Suprapubic skin (tissue), 4 donors: ENCODE results near the gene ATP6V1E1. TPM values are rescaled to one million over a fixed set of nuclear protein-coding genes. Genes with fewer than 3 reads are reported as not detected.

ENCODE experiments used
- DNase-seq, 2 donors: peaks; one replicate each; pipeline ENCODE4 v3.0.0-alpha.2; 2019; ENCODE audit warnings: low spot score in 2 of 2
- H3K27ac ChIP-seq: fragments of 200-600 bp; sonication (generic); one replicate; pipeline ENCODE4 v1.5.1; 2019
- H3K27me3 ChIP-seq: fragments of 200-600 bp; sonication (generic); one replicate; pipeline ENCODE4 v1.5.1; 2019
- H3K36me3 ChIP-seq: fragments of 200-600 bp; sonication (generic); one replicate; pipeline ENCODE4 v1.5.1; 2019
- H3K4me1 ChIP-seq: fragments of 200-600 bp; sonication (generic); one replicate; pipeline ENCODE4 v1.5.1; 2019
- H3K4me3 ChIP-seq: fragments of 200-600 bp; sonication (generic); one replicate; pipeline ENCODE4 v1.5.1; 2019; ENCODE audit warnings: mild to moderate bottlenecking
- H3K9me3 ChIP-seq: fragments of 200-600 bp; sonication (generic); one replicate; pipeline ENCODE4 v1.5.1; 2019
- CTCF ChIP-seq, 2 donors: fragments of 200-600 bp in 1 of 2; fragments of 450-650 bp in 1 of 2; sonication (generic) in 1 of 2; IDR thresholded peaks; one replicate each; pipeline ENCODE4 v1.5.1; 2016 to 2019; ENCODE audit warnings: antibody characterized with exemption in 2 of 2, mild to moderate bottlenecking in 1 of 2, moderate library complexity in 1 of 2
- EP300 ChIP-seq: sonication (generic); formaldehyde crosslinking; IDR thresholded peaks from one replicate; pipeline ENCODE4 v1.6.1; 2017; ENCODE audit warnings: antibody characterized with exemption
- POLR2A ChIP-seq, 2 donors: fragments of 450-650 bp; IDR thresholded peaks; one replicate each; pipeline ENCODE4 v1.6.1; 2017; ENCODE audit warnings: antibody characterized with exemption in 2 of 2, mild to moderate bottlenecking in 2 of 2, moderate library complexity in 2 of 2
- POLR2AphosphoS5 ChIP-seq, 3 donors: sonication (generic); formaldehyde crosslinking; IDR thresholded peaks; one replicate each; pipeline ENCODE4 v1.6.1; 2017; ENCODE audit warnings: antibody characterized with exemption in 3 of 3
- WGBS: methylation state at CpG from one replicate; pipeline ENCODE4 v1.1.5; 2018; 5-methylcytosine and 5-hydroxymethylcytosine counted together
- total RNA-seq, 4 donors: library from RNA; depleted of rRNA; stranded (reverse); fragments of >200 nt; gene quantifications; one replicate each; pipeline ENCODE4 v1.1.0, GENCODE V29; 2016

The ATP6V1E1 gene
- total RNA-seq, 4 donors from 2014 or later: 106 to 128 (median 115) TPM

GRCh38 chr22:17552737-17553136 is 75.8 kb downstream of the ATP6V1E1 start:
- 36% methylated on average over 7 of the region's 7 CpGs for WGBS
- DNase-seq: no peak

GRCh38 chr22:17549655-17550054 is 78.9 kb downstream of the ATP6V1E1 start:
- H3K27ac ChIP-seq: no peak overlapping the region
- H3K4me3 ChIP-seq: no peak overlapping the region
- DNase-seq: no peak
- no peaks in the 10 kb centered on the region for H3K9me3 ChIP-seq
- TF ChIP-seq POLR2A (IDR thresholded peaks at IDR 0.05): no peak
- TF ChIP-seq EP300: no peak
- no peak for TF ChIP-seq POLR2AphosphoS5 (IDR thresholded peaks at IDR 0.05)
- TF ChIP-seq CTCF (IDR thresholded peaks at IDR 0.05): no peak
- H3K4me1 ChIP-seq: no peaks in the 10 kb centered on the region
- WGBS: 65% methylated on average over 5 of the region's 5 CpGs
- no peaks in the 10 kb centered on the region for H3K27me3 ChIP-seq
- H3K36me3 ChIP-seq: no peaks in the 10 kb centered on the region

More at GRCh38 chr22:17552737-17553136, 75.8 kb downstream of the ATP6V1E1 start:
- H3K27me3 ChIP-seq: no peaks in the 10 kb centered on the region
- no peak overlapping the region for H3K4me3 ChIP-seq
- H3K4me1 ChIP-seq: no peaks in the 10 kb centered on the region
- H3K27ac ChIP-seq: no peak overlapping the region
- no peaks in the 10 kb centered on the region for H3K36me3 ChIP-seq
- no peak for TF ChIP-seq POLR2A (IDR thresholded peaks at IDR 0.05)
- no peak for TF ChIP-seq CTCF (IDR thresholded peaks at IDR 0.05)
- no peak for TF ChIP-seq POLR2AphosphoS5 (IDR thresholded peaks at IDR 0.05)
- no peak for TF ChIP-seq EP300
- H3K9me3 ChIP-seq: no peaks in the 10 kb centered on the region

GRCh38 chr22:17549183-17549582 is 79.4 kb downstream of the ATP6V1E1 start:
- no peaks in the 10 kb centered on the region for H3K27me3 ChIP-seq
- TF ChIP-seq CTCF (IDR thresholded peaks at IDR 0.05): no peak
- no peak for TF ChIP-seq EP300
- TF ChIP-seq POLR2AphosphoS5 (IDR thresholded peaks at IDR 0.05): no peak
- TF ChIP-seq POLR2A (IDR thresholded peaks at IDR 0.05): no peak
- no peak overlapping the region for H3K27ac ChIP-seq
- H3K4me3 ChIP-seq: no peak overlapping the region
- no peaks in the 10 kb centered on the region for H3K36me3 ChIP-seq
- H3K4me1 ChIP-seq: no peaks in the 10 kb centered on the region
- 84% methylated on average over 10 of the region's 10 CpGs for WGBS
- DNase-seq: no peak
- no peaks in the 10 kb centered on the region for H3K9me3 ChIP-seq

GRCh38 chr22:17548756-17549035 is 79.9 kb downstream of the ATP6V1E1 start:
- WGBS: 92% methylated on average over 5 of the region's 5 CpGs
- Histone ChIP-seq H3K4me1 (no peaks in the 10 kb centered on the region), H3K27ac (no peak overlapping the region), H3K27me3 (no peaks in the 10 kb centered on the region), H3K36me3 (no peaks in the 10 kb centered on the region), H3K9me3 (no peaks in the 10 kb centered on the region), H3K4me3 (no peak overlapping the region)
- DNase-seq: no peak
- TF ChIP-seq POLR2A (IDR thresholded peaks at IDR 0.05): no peak
- TF ChIP-seq EP300: no peak
- TF ChIP-seq POLR2AphosphoS5 (IDR thresholded peaks at IDR 0.05): no peak
- TF ChIP-seq CTCF (IDR thresholded peaks at IDR 0.05): no peak

DNA sequence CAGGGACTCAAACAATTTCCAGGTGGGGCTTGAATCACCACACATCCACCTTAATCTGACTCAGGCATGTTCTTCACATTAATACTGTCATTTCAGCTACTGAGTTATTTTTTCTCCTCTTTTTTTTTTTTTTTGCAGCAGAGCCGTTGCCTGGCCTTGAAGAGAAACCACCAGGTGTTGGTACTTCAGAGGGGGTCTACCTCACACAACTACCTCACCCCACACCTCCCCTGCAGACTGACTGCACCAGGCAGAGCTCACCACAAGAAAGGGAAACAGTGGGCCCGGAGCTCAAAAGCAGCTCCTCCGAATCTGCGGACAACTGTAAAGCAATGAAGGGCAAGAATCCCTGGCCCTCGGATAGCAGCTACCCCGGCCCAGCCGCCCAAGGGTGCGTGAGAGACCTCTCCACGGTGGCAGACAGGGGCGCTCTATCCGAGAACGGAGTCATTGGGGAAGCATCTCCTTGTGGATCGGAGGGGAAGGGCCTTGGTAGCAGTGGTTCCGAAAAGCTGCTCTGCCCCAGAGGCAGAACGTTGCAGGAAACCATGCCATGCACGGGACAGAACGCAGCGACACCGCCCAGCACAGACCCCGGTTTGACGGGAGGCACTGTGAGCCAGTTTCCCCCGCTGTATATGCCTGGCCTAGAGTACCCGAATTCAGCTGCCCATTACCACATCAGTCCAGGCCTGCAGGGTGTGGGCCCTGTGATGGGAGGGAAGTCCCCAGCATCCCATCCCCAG is 80.4 kb downstream of the ATP6V1E1 start:
- no peaks in the 10 kb centered on the region for H3K4me1 ChIP-seq
- H3K27me3 ChIP-seq: no peaks in the 10 kb centered on the region
- DNase-seq: no peak
- no peak overlapping the region for H3K4me3 ChIP-seq
- no peaks in the 10 kb centered on the region for H3K9me3 ChIP-seq
- H3K36me3 ChIP-seq: no peaks in the 10 kb centered on the region
- H3K27ac ChIP-seq: no peak overlapping the region
- no peak for TF ChIP-seq POLR2AphosphoS5 (IDR thresholded peaks at IDR 0.05)
- no peak for TF ChIP-seq CTCF (IDR thresholded peaks at IDR 0.05)
- TF ChIP-seq POLR2A (IDR thresholded peaks at IDR 0.05): no peak
- TF ChIP-seq EP300: no peak
- WGBS: 91% methylated on average over 13 of the region's 23 CpGs
